GOT3 (cell line): ENCODE data around the gene PDE4D.
"Not testable (repeated sequence)": the region's sequence is repeated elsewhere in the genome, so short reads cannot be mapped to it uniquely, and the experiment has no call there.

Experiments used
- DNase-seq: peaks from one replicate; lab custom pipeline; 2025; ENCODE audit warnings: mixed read lengths; lab: John Stamatoyannopoulos, UW

The PDE4D gene

GRCh38 chr5:59069438-59070079 lies 824.0 kb downstream of the PDE4D start:
- DNase-seq = no peak

DNA sequence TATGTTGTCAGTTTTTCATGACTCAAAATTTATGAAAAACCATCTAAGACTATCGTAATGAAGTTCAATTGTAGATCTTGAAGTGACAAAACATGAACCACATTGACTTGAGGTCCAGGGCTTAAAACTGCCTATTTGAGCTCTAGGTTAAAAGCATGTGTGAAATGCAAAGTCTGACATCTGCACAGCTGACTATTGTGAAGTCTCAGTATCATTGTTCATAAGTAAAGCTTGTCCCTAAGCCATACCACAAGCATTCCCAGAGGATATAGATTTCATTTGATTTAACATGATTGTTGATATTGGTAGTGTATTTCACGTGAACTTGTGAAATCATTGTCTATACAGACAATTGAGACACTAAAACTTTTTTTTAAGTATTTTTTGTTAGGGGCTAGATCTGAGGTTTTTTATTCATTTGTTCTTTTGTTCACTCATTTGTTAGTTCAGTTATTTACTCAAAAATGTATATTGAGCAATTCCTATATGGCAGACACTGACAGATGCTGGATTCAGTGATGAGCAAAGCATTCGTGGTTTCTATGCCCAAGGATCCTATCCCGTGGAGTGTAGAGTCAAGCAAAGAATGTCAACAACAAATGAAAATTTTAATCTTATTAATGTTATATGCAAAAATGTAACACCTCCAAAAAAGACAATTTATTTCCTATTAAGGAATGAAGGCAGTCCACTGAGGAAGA lies 825.4 kb downstream of the PDE4D start:
- no peak for DNase-seq

DNA sequence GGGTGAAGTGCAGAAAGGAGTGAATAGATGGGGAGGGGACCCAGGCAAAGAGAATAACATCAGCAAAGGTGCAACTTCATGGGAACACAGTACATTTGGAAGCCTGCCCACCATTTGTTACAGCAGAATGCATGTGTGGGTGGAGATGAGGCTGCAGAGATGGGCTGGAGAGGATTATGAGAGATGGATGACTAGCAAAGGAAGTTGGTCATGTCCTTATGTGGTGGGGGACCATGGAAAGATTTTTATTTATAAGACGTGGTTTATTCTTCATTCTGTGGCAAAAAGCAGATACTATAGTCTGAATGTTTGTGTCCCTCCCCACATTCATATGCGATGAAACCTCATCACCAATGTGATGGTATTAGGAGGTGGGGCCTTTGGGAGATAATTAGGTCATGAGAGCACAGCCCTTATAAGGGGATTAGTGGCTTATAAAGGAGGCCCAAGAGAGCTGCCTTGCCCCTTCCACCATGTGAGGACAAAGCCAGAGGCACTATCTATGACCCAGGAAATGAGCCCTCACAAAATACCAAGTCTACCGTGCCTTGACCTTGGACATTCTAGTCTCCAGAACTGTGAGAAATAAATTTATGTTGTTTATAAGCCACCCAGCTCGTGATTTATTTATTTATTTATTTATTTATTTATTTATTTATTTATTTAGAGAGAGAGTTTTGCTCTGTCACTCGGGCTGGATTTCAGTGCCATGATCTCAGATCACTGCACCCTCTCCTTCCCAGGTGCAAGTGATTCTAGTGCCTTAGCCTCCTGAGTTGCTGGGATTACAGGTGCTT lies 827.0 kb downstream of the PDE4D start:
- DNase-seq = no peak

DNA sequence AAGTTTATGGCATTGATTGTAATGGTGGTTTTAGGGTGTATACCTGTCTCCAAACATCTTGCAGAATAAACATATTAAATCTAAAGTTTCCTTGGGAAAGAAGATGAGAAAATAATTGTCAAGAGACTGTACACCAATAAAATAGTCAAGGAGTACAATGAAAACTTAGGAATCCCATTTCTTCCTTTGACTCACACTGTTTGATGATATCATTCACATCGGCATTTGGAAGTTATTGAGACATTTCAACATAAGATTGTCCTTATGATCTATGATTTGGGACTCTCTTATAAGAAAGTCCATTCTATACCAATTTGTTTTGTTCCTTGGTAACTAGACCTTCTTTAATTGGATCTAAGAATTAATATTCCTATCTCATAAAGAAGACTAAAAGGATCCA lies 828.0 kb downstream of the PDE4D start:
- DNase-seq = no peak

DNA sequence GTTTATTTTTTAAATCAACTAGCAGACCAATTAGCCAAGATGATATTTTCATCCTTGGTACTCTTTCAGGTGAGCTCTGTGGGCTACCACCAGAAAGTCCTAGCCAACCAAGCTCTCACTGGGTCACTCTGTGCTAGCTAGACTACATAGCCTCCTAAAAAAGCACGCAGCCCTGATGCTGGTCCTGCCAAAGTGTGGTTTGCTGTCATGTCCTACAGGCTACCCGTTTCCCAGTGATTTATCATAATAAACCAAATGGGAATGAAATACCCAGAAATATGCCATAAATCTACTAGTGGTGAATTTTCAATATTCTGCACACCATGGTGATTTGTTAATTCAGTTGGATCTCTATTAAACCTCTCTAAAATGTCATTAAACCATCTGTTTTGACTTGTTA lies 829.2 kb downstream of the PDE4D start:
- DNase-seq = no peak

DNA sequence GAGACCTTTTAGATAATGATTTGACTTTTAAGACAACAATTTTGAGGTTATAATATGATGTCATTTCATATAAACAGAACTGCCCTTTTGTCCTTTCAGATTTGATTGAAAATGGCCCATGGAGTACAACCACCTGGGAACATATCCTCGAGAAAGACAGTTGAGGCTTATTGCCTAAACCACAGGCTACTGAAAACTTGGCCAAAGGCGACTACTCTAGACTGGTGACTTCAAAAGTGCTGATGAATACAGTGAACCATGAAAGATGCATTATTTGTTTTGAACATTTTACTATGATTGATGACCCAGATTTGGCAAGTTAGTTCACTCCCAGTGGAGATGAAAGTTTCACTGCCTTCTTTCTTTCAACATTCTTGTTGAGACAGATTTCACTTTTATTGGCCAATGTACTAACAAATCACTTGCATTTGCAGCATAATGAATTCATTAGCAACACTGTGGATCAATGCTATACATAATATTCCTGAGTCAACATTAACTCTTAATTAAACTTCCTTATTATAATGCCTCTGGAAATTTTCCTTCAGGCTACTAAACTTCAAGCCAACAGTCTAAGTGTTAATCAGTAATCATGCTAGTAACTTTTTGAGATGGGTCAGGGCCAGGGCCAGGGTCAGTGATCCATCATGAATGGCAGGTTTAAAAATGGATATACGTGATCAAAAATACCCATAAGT lies 830.4 kb downstream of the PDE4D start:
- no peak for DNase-seq

GRCh38 chr5:59061377-59061776 lies 832.1 kb downstream of the PDE4D start:
- DNase-seq = no peak

GRCh38 chr5:59058969-59059687 lies 834.4 kb downstream of the PDE4D start:
- no peak for DNase-seq

DNA sequence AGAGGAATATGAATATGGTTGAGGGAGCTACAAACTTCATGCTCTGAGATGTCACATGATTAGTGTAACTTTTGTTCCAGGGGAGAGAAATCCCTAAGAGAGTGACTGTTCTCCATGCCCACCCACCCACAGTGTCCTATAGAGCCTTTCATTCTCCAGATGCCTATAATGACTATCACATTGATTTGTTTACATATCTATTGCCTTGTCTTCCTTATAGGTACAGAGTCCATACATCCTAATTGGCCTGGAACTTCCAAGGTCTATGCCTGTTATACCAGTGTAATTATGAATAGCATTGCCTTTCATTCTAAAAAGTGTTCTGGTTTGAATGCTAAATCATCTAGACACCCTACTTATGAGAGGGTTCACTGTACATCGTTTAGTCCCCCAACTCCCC lies 835.3 kb downstream of the PDE4D start:
- DNase-seq = no peak

GRCh38 chr5:59056599-59056998 lies 836.9 kb downstream of the PDE4D start:
- DNase-seq = not testable (repeated sequence)

DNA sequence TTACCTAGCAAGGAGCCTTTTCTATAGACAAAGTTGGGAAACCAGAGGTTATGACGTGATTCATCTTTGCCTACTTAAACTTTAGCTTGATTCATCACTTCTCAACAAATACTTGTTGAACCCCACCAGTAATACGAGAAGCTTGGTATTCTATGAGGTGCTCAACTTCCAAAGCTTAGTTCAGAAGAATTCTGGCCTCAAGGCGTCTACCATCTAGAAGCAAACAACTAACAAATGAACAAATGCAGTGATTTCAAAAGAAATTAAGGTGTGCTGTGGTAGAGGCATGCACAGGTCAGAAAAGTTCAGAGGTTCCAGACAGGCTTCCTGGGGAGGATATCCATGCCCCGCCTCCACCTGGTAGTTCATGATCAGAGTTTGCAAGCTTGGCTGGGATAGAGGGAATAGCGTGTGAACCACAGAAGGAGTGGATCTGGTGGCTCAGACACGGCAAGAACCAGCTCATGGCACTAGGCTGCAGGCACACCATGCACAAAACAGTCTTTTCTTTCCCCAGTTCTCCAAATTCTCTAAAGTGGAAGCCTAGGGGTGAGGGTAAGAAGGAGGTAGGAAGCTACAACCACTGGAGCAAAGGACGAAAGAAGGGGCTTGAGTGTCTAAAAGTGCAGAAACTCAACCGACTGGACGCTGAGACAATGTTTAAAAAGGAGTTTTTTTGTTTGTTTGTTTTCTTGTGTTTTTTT lies 837.6 kb downstream of the PDE4D start:
- DNase-seq = no peak

- no peak for DNase-seq
Observed at GRCh38 chr5:59054963-59055528, 838.5 kb downstream of the PDE4D start.

- no peak for DNase-seq
Observed at GRCh38 chr5:59051951-59052350, 841.6 kb downstream of the PDE4D start.

- DNase-seq = no peak
Observed at GRCh38 chr5:59049095-59049494, 844.4 kb downstream of the PDE4D start.

GRCh38 chr5:59042201-59043055 lies 851.1 kb downstream of the PDE4D start:
- no peak for DNase-seq

DNA sequence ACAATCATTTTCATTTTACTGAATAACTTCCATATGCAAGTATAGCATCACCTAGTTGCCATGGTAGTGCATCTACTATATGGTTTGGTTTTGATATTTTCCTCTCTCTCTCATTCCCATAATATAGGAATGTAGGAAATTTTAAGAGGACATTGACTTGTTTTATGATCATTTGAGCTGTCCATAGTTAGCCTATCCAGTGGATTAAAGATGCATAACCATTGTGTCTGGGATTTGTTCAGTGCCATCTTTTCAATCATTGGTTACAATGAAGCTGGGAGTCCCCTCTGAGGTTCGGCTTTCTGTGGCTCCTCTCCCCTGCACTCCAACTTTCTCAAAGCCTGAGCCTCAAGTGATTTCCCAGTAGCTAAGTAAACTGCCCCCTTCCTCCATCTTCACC lies 852.2 kb downstream of the PDE4D start:
- no peak for DNase-seq

- no peak for DNase-seq
Observed at GRCh38 chr5:59040804-59041201, 852.7 kb downstream of the PDE4D start.

DNA sequence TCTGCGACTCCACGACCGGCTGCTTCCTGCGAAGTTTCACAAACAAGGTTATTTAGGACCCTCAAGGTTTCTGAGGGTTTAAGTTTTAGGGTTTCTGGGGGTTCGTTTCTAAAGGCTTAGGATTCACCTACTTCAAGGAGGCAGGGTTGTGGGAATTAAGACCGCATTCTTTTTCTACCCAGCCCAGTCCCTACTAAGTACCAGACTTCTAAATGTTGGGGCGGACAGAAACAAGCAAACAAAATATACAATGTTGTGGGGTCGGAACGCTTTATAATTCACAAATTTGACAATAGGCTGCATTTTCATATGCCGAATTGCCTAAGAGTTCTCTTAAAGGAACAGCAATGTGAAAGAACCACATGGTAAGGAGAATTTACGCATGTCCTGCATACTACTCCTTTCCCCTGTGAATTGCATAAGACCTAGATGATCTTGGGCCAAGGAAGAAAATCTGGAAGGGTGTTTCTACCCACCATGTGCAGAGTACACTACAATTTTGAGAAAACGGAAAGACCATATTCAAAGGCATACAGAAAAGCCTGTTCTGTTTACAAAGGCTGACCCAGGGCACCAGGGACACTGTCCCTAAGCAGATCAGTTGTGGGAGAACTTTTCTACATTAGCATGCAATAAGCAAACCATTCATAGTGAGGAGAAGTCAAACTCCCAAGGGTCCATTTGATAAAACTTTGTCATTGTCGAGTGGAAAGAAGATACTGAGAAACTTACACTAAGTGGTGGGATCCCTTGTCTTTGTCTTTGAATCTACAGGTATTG lies 853.3 kb downstream of the PDE4D start:
- no peak for DNase-seq
